GM23338 (cell line): Measurements from ENCODE around the gene SLC19A1. TPM values are rescaled to one million over a fixed set of nuclear protein-coding genes. Genes with fewer than 3 reads are reported as not detected.

ENCODE experiments used
- ATAC-seq: fragments of 200-7000 bp; cut with Tn5 transposase; 3 replicates; pipeline ENCODE4 v1.9.1; 2020
- DNase-seq: peaks from one replicate; pipeline ENCODE4 v3.0.0-alpha.2; 2015; ENCODE audit warnings: low spot score
- H2AFZ ChIP-seq: fragments of 200-600 bp; sonication (generic); 2 replicates; pipeline ENCODE4 v1.8.0; 2016; ENCODE audit warnings: antibody characterized with exemption, mild to moderate bottlenecking, moderate library complexity
- H3F3A ChIP-seq: fragments of 200-600 bp; sonication (generic); replicated peaks from 2 replicates; pipeline ENCODE4 v1.8.0; 2017; ENCODE audit warnings: antibody characterized with exemption, mixed run types, low read depth
- H3K27ac ChIP-seq: fragments of 200-600 bp; sonication (generic); 2 replicates; pipeline ENCODE4 v1.6.1; 2016; ENCODE audit warnings: low read depth
- H3K27me3 ChIP-seq: fragments of 200-600 bp; sonication (generic); 2 replicates; pipeline ENCODE4 v1.8.0; 2016; ENCODE audit warnings: mild to moderate bottlenecking, mixed run types, moderate library complexity; ENCODE audit not compliant: insufficient read depth
- H3K36me3 ChIP-seq: fragments of 200-600 bp; sonication (generic); 2 replicates; pipeline ENCODE4 v1.8.0; 2016; ENCODE audit warnings: mild to moderate bottlenecking; ENCODE audit not compliant: insufficient read depth
- H3K4me1 ChIP-seq: fragments of 200-600 bp; sonication (generic); 2 replicates; pipeline ENCODE4 v1.8.0; 2016; ENCODE audit warnings: mild to moderate bottlenecking, moderate library complexity; ENCODE audit not compliant: insufficient read depth
- H3K4me2 ChIP-seq: fragments of 200-600 bp; sonication (generic); 2 replicates; pipeline ENCODE4 v1.7.1; 2017; ENCODE audit warnings: mixed run types
- H3K4me3 ChIP-seq: fragments of 200-600 bp; sonication (generic); 2 replicates; pipeline ENCODE4 v1.6.1; 2016; ENCODE audit warnings: mixed run types
- H3K79me2 ChIP-seq: fragments of 200-600 bp; sonication (generic); replicated peaks from 2 replicates; pipeline ENCODE4 v1.8.0; 2017; ENCODE audit warnings: mild to moderate bottlenecking; ENCODE audit not compliant: insufficient read depth
- H3K9me2 ChIP-seq: fragments of 200-600 bp; sonication (generic); 2 replicates; pipeline ENCODE4 v1.8.0; 2017; ENCODE audit not compliant: insufficient read depth
- H4K20me1 ChIP-seq: fragments of 200-600 bp; sonication (generic); replicated peaks from 2 replicates; pipeline ENCODE4 v1.8.0; 2017; ENCODE audit warnings: mild to moderate bottlenecking; ENCODE audit not compliant: insufficient read depth
- H3K27ac Mint-ChIP-seq: 2 replicates; pipeline ENCODE4 v1.8.0; 2020; ENCODE audit warnings: inconsistent platforms, mild to moderate bottlenecking, moderate library complexity, mixed read lengths
- H3K27me3 Mint-ChIP-seq: 3 replicates; pipeline ENCODE4 v1.8.0; 2022; ENCODE audit warnings: low read depth, mild to moderate bottlenecking, moderate library complexity, mixed read lengths, inconsistent platforms; ENCODE audit not compliant: insufficient read depth, poor library complexity
- H3K36me3 Mint-ChIP-seq: 3 replicates; pipeline ENCODE4 v1.8.0; 2021; ENCODE audit warnings: low read depth, mild to moderate bottlenecking, inconsistent platforms, moderate library complexity, mixed read lengths
- H3K4me1 Mint-ChIP-seq: 3 replicates; pipeline ENCODE4 v1.8.0; 2020; ENCODE audit warnings: mild to moderate bottlenecking, inconsistent platforms, mixed read lengths
- H3K4me3 Mint-ChIP-seq: 3 replicates; pipeline ENCODE4 v1.8.0; 2021; ENCODE audit warnings: moderate library complexity, mild to moderate bottlenecking, inconsistent platforms, mixed read lengths
- H3K9me3 Mint-ChIP-seq: 3 replicates; pipeline ENCODE4 v1.8.0; 2020; ENCODE audit warnings: moderate library complexity, mild to moderate bottlenecking, inconsistent platforms, mixed read lengths
- CREB1 ChIP-seq: fragments of 250-450 bp; sonication (Bioruptor Pico); IDR thresholded peaks from 2 replicates; pipeline ENCODE4 v1.5.0; 2020; ENCODE audit warnings: low read depth, mild to moderate bottlenecking, moderate library complexity
- NANOG ChIP-seq: IDR thresholded peaks from 2 replicates; pipeline ENCODE4 v1.6.1; 2016; ENCODE audit warnings: antibody characterized with exemption, borderline replicate concordance
- ZNF114 ChIP-seq: fragments of 250-450 bp; sonication (Bioruptor Pico); IDR thresholded peaks from 2 replicates; pipeline ENCODE4 v1.5.0; 2020; ENCODE audit warnings: mild to moderate bottlenecking, moderate library complexity
- ZNF331 ChIP-seq: fragments of 250-450 bp; sonication (Bioruptor Pico); IDR thresholded peaks from 2 replicates; pipeline ENCODE4 v1.5.0; 2020; ENCODE audit warnings: low read depth, mild to moderate bottlenecking, moderate library complexity
- ZNF462 ChIP-seq: fragments of 250-450 bp; sonication (Bioruptor Pico); IDR thresholded peaks from 2 replicates; pipeline ENCODE4 v1.5.0; 2020; ENCODE audit warnings: mild to moderate bottlenecking, moderate library complexity
- polyA plus RNA-seq: library from polyadenylated mRNA; unstranded; fragments of >200 nt; fragmentation: Nextera tagmentation; extraction: Ambion mirVana; gene quantifications from 2 replicates; pipeline ENCODE4 v1.2.1, GENCODE V29; 2016
- total RNA-seq: library from RNA; depleted of rRNA; stranded (reverse); fragments of >200 nt; shearing (Covaris generic); gene quantifications from 2 replicates; pipeline ENCODE4 v1.2.3, GENCODE V29; 2014

The SLC19A1 gene
- total and polyA plus RNA-seq, 2 experiments from 2014 or later: 31.2 to 33.0 TPM

GRCh38 chr21:45517249-45518065, 24.8 kb downstream of the SLC19A1 start:
- H3K4me3 Mint-ChIP-seq: no peak overlapping the region
- peaks cover 70% of the 10 kb centered on the region for H3K36me3 Mint-ChIP-seq
- peaks cover 45% of the 10 kb centered on the region for H3K9me3 Mint-ChIP-seq
- H3K9me2 ChIP-seq: no peaks in the 10 kb centered on the region; the same call in 1 of the 2 replicates
- DNase-seq: no peak
- peaks cover 6% of the 10 kb centered on the region for H3K79me2 ChIP-seq
- H3K36me3 ChIP-seq: peaks cover 27% of the 10 kb centered on the region
- no peak overlapping the region for H3K27ac Mint-ChIP-seq
- ATAC-seq: no peak
- no peaks in the 10 kb centered on the region for H3K4me1 ChIP-seq
- H3K27me3 Mint-ChIP-seq: peaks cover 10% of the 10 kb centered on the region
- no peak overlapping the region for H2AFZ ChIP-seq
- H3K4me1 Mint-ChIP-seq: no peaks in the 10 kb centered on the region
- H3K4me2 ChIP-seq: no peak overlapping the region
- 0 out of 2 replicates have a peak, but pooled peaks cover under 1% of the 10 kb centered on the region for H4K20me1 ChIP-seq
- no peaks in the 10 kb centered on the region for H3K27me3 ChIP-seq
- H3F3A ChIP-seq: peaks cover 7% of the 10 kb centered on the region
- no peak overlapping the region for H3K27ac ChIP-seq
- no peak overlapping the region for H3K4me3 ChIP-seq
- TF ChIP-seq ZNF114: no peak
- TF ChIP-seq NANOG: no peak
- no peak for TF ChIP-seq CREB1
- TF ChIP-seq ZNF331 (CRISPR knock-in tag): no peak
- no peak for TF ChIP-seq ZNF462 (CRISPR knock-in tag)
